Endothelial cell of umbilical vein (primary cell): ENCODE results near the gene RABIF. TPM values are rescaled to one million over a fixed set of nuclear protein-coding genes. Genes with fewer than 3 reads are reported as not detected.

Source experiments
- BruUV-seq: library from RNA; stranded (reverse); fragments of 400-500 nt; replicated peaks from 2 replicates; lab custom pipeline; 2021; lab: Mats Ljungman, UMichigan
- CTCF ChIA-PET: fragments of 300-600, 350-600 bp; sonication (Branson Sonifier 250); formaldehyde crosslinking; loops from one replicate; lab custom pipeline; 2021; ENCODE audit warnings: antibody characterized with exemption, inconsistent platforms; lab: Charles Lee
- POLR2A ChIA-PET: fragments of 300-600, 350-600 bp; sonication (Branson Sonifier 250); formaldehyde crosslinking; loops from one replicate; lab custom pipeline; 2021; ENCODE audit warnings: antibody characterized with exemption, inconsistent platforms; lab: Charles Lee
- DNase-seq: peaks from one replicate; pipeline ENCODE4 v3.0.0-alpha.2; 2011; ENCODE audit warnings: low read depth, low spot score
- FAIRE-seq: peaks from 2 replicates; lab custom pipeline; 2011; peaks lifted over from hg19 to GRCh38; lab: Jason Lieb, UNC
- H2AFZ ChIP-seq: 2 replicates; pipeline ENCODE4 v1.6.0; 2012; ENCODE audit warnings: low read depth, low read length, control low read depth, inconsistent platforms
- H3K27ac ChIP-seq: 2 replicates; pipeline ENCODE4 v1.5.1; 2011; ENCODE audit warnings: low read depth, mild to moderate bottlenecking, control low read depth, low read length, moderate library complexity; ENCODE audit not compliant: insufficient read depth
- H3K27me3 ChIP-seq, 2 experiments: 2 replicates each; pipeline versions ENCODE4 v1.6.0 to v1.6.1; 2011; ENCODE audit warnings: low read length in 2 of 2, mixed read lengths in 1 of 2; ENCODE audit not compliant: control insufficient read depth in 2 of 2, insufficient read depth in 2 of 2
- H3K36me3 ChIP-seq, 2 experiments: 2 replicates in 1 of 2; 3 replicates in 1 of 2; pipeline ENCODE4 v1.5.1; 2011; ENCODE audit warnings: low read length in 2 of 2, mild to moderate bottlenecking in 1 of 2, moderate library complexity in 1 of 2; ENCODE audit not compliant: control insufficient read depth in 2 of 2, insufficient read depth in 2 of 2; ENCODE audit errors: extremely low read depth in 1 of 2
- H3K4me1 ChIP-seq: 3 replicates; pipeline ENCODE4 v1.5.1; 2011; ENCODE audit warnings: mild to moderate bottlenecking, low read length; ENCODE audit not compliant: control insufficient read depth, insufficient read depth; ENCODE audit errors: extremely low read depth
- H3K4me2 ChIP-seq: 2 replicates; pipeline ENCODE4 v1.6.1; 2011; ENCODE audit warnings: low read length, control low read depth, mixed read lengths; ENCODE audit not compliant: insufficient read depth
- H3K4me3 ChIP-seq, 3 experiments: fragments of 200-600 bp in 1 of 3; sonication (generic), shearing (Covaris generic) in 1 of 3; replicated peaks in 1 of 3; 2 replicates each; pipeline ENCODE4 v1.5.1; 2011 to 2016; ENCODE audit warnings: control low read depth in 3 of 3, low read length in 3 of 3, mild to moderate bottlenecking in 2 of 3, inconsistent platforms in 1 of 3, low read depth in 1 of 3, moderate library complexity in 1 of 3; ENCODE audit not compliant: insufficient read depth in 1 of 3
- H3K79me2 ChIP-seq: 2 replicates; pipeline ENCODE4 v1.6.0; 2012; ENCODE audit warnings: low read length, inconsistent platforms; ENCODE audit not compliant: control insufficient read depth, insufficient read depth
- H3K9ac ChIP-seq: replicated peaks from 2 replicates; pipeline ENCODE3; 2011; ENCODE audit warnings: low read length, control low read depth; ENCODE audit not compliant: insufficient read depth; ENCODE audit errors: extremely low read depth
- H3K9me1 ChIP-seq: replicated peaks from 3 replicates; pipeline ENCODE4 v1.6.0; 2011; ENCODE audit warnings: mild to moderate bottlenecking, low read length; ENCODE audit not compliant: control insufficient read depth, insufficient read depth; ENCODE audit errors: extremely low read depth
- H3K9me3 ChIP-seq: replicated peaks from 2 replicates; pipeline ENCODE4 v1.5.1; 2012; ENCODE audit warnings: low read length, inconsistent platforms; ENCODE audit not compliant: control insufficient read depth, insufficient read depth
- H4K20me1 ChIP-seq: replicated peaks from 2 replicates; pipeline ENCODE3; 2011; ENCODE audit warnings: mild to moderate bottlenecking, low read length; ENCODE audit not compliant: control insufficient read depth, insufficient read depth; ENCODE audit errors: extremely low read depth
- EZH2 ChIP-seq: IDR thresholded peaks from 2 replicates; pipeline ENCODE4 v1.6.1; 2012; ENCODE audit warnings: borderline replicate concordance, low read depth, mild to moderate bottlenecking, moderate library complexity, low read length, inconsistent platforms; ENCODE audit not compliant: severe bottlenecking
- FOS ChIP-seq: IDR thresholded peaks from 2 replicates; pipeline ENCODE4 v1.6.1; 2011; ENCODE audit warnings: mild to moderate bottlenecking, low read length, moderate library complexity, borderline replicate concordance; ENCODE audit not compliant: insufficient read depth
- GATA2 ChIP-seq: IDR thresholded peaks from 2 replicates; pipeline ENCODE4 v1.7.0; 2011; ENCODE audit warnings: low read depth, mild to moderate bottlenecking, moderate library complexity, mixed read lengths, low read length; ENCODE audit not compliant: insufficient read length, insufficient read depth
- JUN ChIP-seq: IDR thresholded peaks from 2 replicates; pipeline ENCODE4 v1.6.1; 2011; ENCODE audit warnings: borderline replicate concordance, low read depth; ENCODE audit not compliant: insufficient read length, insufficient read depth
- MYC ChIP-seq: IDR thresholded peaks from one replicate; pipeline ENCODE4 v1.6.1; 2011; ENCODE audit warnings: mild to moderate bottlenecking, low read depth, low read length
- POLR2A ChIP-seq: IDR thresholded peaks from 2 replicates; pipeline ENCODE4 v1.6.1; 2012; ENCODE audit warnings: low read depth, mild to moderate bottlenecking, control low read depth, low read length
- POLR2AphosphoS5 ChIP-seq: IDR thresholded peaks from 2 replicates; pipeline ENCODE4 v1.6.1; 2012; ENCODE audit warnings: low read depth, mild to moderate bottlenecking, control low read depth, low read length, moderate library complexity; ENCODE audit not compliant: insufficient read depth
- dilution Hi-C: fragments of 300-500 bp; cut with MboI; formaldehyde crosslinking; loops from one replicate; pipeline ENCODE4 v1.15.0; 2019; ENCODE audit warnings: low sequenced_read_pairs; ENCODE audit not compliant: extremely low pct_ligation_motif_present
- intact Hi-C: fragments of 100-400 bp; cut with micrococcal nuclease; formaldehyde crosslinking; loops from one replicate; pipeline ENCODE4 v1.10.0; 2022
- polyA plus RNA-seq, 4 experiments: library from polyadenylated mRNA; depleted of rRNA in 3 of 4; stranded (reverse) in 3 of 4; unstranded in 1 of 4; fragments of >200 nt; gene quantifications; 2 replicates each; pipeline versions ENCODE4 v1.2.1 to v1.2.3, GENCODE V29; 2011 to 2012; ENCODE audit warnings: missing spikeins in 1 of 4
- total RNA-seq: library from RNA; stranded (reverse); gene quantifications from 2 replicates; pipeline ENCODE4 v1.2.3, GENCODE V29; 2021
- TF ChIP-seq, protein P1 (sequence below), 2 donors: IDR thresholded peaks; 1 replicate in 1 of 2; 2 replicates in 1 of 2; pipeline ENCODE4 v1.5.1; 2011; ENCODE audit warnings: low read length in 2 of 2, mild to moderate bottlenecking in 2 of 2, moderate library complexity in 2 of 2, control low read depth in 1 of 2, inconsistent platforms in 1 of 2, low read depth in 1 of 2; ENCODE audit not compliant: insufficient read depth in 1 of 2; ENCODE audit errors: extremely low read depth in 1 of 2
- TF ChIP-seq, protein P2 (sequence below): IDR thresholded peaks from 2 replicates; pipeline ENCODE4 v1.6.1; 2011; ENCODE audit not compliant: insufficient read depth, insufficient read length

The RABIF gene
- total and polyA plus RNA-seq, 2 donors (not counting 3 experiments of a cell fraction or from before 2014, with no cell fraction given), result 15.8 to 17.1 TPM

DNA sequence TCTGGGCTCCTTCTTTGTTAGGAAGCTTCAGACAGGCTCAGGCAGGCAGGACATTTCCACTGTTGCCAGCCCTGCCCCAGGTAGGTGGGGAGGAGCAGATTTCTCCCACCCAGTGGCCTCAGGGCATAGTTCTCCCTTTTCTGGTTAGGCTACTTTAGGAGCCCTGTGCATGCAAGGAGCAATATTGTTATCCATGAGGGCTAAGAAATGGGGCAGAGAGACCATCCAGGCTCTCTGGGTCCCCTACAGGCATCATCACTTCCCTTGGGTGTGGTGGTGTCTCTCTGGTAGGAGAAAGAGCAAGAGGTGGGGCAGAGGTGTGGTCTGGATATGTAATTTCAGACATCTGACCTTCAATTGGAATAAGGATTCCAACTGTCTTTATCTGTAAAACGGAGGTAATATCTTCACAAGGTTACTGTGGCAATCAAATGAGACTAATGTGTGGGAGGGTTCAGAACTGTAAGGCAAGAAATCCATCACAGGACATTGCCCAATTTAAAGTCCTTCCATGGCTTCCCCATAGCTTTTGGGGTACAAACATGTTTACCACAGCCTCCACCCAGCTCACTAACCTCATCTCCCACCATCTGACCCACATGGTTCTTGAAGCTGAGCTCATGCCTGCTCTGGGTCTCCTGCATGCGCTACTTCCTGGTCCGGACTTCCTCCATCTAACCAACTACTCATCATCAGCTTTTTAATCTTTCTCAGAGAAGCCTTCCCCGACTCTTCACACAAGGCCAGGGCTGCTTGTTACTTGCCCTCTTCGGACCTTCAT lies 52.1 kb downstream of the RABIF start:
- no peak for FAIRE-seq
- TF ChIP-seq EZH2, result no peak
- TF ChIP-seq, protein P1, sequence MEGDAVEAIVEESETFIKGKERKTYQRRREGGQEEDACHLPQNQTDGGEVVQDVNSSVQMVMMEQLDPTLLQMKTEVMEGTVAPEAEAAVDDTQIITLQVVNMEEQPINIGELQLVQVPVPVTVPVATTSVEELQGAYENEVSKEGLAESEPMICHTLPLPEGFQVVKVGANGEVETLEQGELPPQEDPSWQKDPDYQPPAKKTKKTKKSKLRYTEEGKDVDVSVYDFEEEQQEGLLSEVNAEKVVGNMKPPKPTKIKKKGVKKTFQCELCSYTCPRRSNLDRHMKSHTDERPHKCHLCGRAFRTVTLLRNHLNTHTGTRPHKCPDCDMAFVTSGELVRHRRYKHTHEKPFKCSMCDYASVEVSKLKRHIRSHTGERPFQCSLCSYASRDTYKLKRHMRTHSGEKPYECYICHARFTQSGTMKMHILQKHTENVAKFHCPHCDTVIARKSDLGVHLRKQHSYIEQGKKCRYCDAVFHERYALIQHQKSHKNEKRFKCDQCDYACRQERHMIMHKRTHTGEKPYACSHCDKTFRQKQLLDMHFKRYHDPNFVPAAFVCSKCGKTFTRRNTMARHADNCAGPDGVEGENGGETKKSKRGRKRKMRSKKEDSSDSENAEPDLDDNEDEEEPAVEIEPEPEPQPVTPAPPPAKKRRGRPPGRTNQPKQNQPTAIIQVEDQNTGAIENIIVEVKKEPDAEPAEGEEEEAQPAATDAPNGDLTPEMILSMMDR (IDR thresholded peaks at IDR 0.05; ENCODE audit: extremely low read depth in 1 of 2, insufficient read depth in 1 of 2, low read depth in 1 of 2, low read length in 2 of 2), result no peak
- no peak for TF ChIP-seq POLR2A

DNA sequence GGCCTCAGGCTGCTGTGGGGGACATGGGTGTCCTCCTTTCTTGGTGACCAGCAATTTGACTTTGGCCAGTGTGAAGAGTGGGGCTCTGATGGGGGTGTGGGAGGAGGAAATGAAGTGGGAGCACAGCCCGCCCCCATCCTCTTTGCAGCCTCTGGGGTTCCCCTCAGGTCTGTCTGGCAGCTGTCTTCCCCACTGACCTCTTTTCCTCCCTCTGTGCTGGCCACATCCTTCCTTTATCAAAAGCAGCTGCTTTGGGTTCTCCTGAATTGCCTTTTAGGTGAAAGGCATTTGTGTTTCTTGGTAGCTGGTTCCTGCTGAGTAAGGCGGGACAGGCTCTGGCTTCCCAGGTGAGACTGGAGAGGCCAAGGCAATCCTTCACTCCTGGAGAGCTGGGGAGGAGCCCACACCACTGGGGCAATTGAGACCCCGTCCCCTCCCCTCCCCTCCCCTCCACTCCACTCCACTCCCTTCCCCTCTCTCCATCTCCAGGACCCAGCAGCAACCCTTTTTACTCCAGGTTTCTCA lies 53.3 kb downstream of the RABIF start:
- Histone ChIP-seq H3K27ac (no peak overlapping the region), H3K9me1 (no peaks in the 10 kb centered on the region), H3K9ac (no peak overlapping the region), H3K4me1 (no peaks in the 10 kb centered on the region), H3K9me3 (no peaks in the 10 kb centered on the region), H3K27me3 (peaks cover 7 to 12% of the 10 kb centered on the region in 2 experiments), H2AFZ (no peak overlapping the region), H3K79me2 (no peaks in the 10 kb centered on the region), H4K20me1 (no peaks in the 10 kb centered on the region), H3K36me3 (no peaks in the 10 kb centered on the region), H3K4me2 (no peak overlapping the region), H3K4me3 (no peak overlapping the region)
- no TSS peak for BruUV-seq
- dilution Hi-C loops, result no loop called here
- no peak for FAIRE-seq
- no peak for DNase-seq
- CTCF ChIA-PET, result interaction anchor here (1.2 to 1.6 kb wide), 2 partner anchors 10 to 15 kb away, joined by 3 to 8 read pairs; no protein-coding TSS in a partner anchor
- TF ChIP-seq FOS (no peak), POLR2A (no peak), GATA2 (no peak), EZH2 (no peak), JUN (no peak), POLR2AphosphoS5 (no peak), MYC (no peak)
- TF ChIP-seq, protein P2, sequence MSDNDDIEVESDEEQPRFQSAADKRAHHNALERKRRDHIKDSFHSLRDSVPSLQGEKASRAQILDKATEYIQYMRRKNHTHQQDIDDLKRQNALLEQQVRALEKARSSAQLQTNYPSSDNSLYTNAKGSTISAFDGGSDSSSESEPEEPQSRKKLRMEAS, result no peak
- TF ChIP-seq, protein P1 (IDR thresholded peaks at IDR 0.05; ENCODE audit: extremely low read depth in 1 of 2, insufficient read depth in 1 of 2, low read depth in 1 of 2, low read length in 2 of 2), result no peak
- intact Hi-C loops, result no loop called here
- POLR2A ChIA-PET, result no interaction called here

More for the DNA sequence above, 52.1 kb downstream of the RABIF start:
- Histone ChIP-seq H3K9me1 (no peaks in the 10 kb centered on the region), H3K9ac (no peak overlapping the region), H2AFZ (no peak overlapping the region), H3K27me3 (peaks cover 7 to 12% of the 10 kb centered on the region in 2 experiments), H3K9me3 (no peaks in the 10 kb centered on the region), H3K79me2 (no peaks in the 10 kb centered on the region), H3K4me2 (no peak overlapping the region), H3K27ac (no peak overlapping the region), H4K20me1 (no peaks in the 10 kb centered on the region), H3K36me3 (no peaks in the 10 kb centered on the region), H3K4me3 (no peak overlapping the region), H3K4me1 (no peaks in the 10 kb centered on the region)
- dilution Hi-C loops, result no loop called here
- BruUV-seq, result no TSS peak
- no peak for DNase-seq
- intact Hi-C loops, result no loop called here
- POLR2A ChIA-PET, result no interaction called here
- CTCF ChIA-PET, result no interaction called here
